Left cardiac atrium (tissue), 4 donors: Measurements from ENCODE around the gene INTS7. TPM values are rescaled to one million over a fixed set of nuclear protein-coding genes. Genes with fewer than 3 reads are reported as not detected.

ENCODE experiments used
- ATAC-seq, 2 donors: fragments of 200-7000 bp; cut with Tn5 transposase; one replicate each; pipeline ENCODE4 v1.9.1; 2020; ENCODE audit warnings: mild to moderate bottlenecking in 2 of 2, moderate library complexity in 2 of 2
- DNase-seq: peaks from one replicate; pipeline ENCODE4 v3.0.0-alpha.2; 2020
- intact Hi-C, 2 donors: fragments of 100-400 bp; cut with DNase I; formaldehyde crosslinking; loops; one replicate each; pipeline versions ENCODE4 v1.14.1 to v1.15.1; 2022 to 2023
- microRNA-seq, 2 donors: library from miRNA; unstranded; fragments of <30 nt; microRNA quantifications; one replicate each; pipeline ENCODE4 v1.2.0, GENCODE V29; 2020
- total RNA-seq, 2 donors: library from RNA; stranded (reverse); fragmentation: NEBNext Ultra II Directional; extraction: Animal tissue kit (Norgen Biotek cat#: 25700); gene quantifications; one replicate each; pipeline ENCODE4 v1.2.1, GENCODE V29; 2021
- donor health status: DM: no; HTN: yes; CAD: no.
- donor health status: DM: no; HTN: yes; CAD: no; lungs with severe emphysema.
- donor health status: DM: yes; HTN: yes; CAD: no.
- donor health status: Dilated cardiomyopathy.

The INTS7 gene
- total RNA-seq, 2 donors from 2014 or later, result 8.1 to 10.2 TPM

- no peak for ATAC-seq
- no peak for DNase-seq
- intact Hi-C loops, result no loop called here
These were observed 141.0 kb downstream of the INTS7 start for GRCh38 chr1:211894312-211894711.

- ATAC-seq, result no peak
- intact Hi-C loops, result no loop called here
- no peak for DNase-seq
These were observed 142.1 kb downstream of the INTS7 start for GRCh38 chr1:211893260-211893659.

- ATAC-seq, result no peak
- no peak for DNase-seq
- intact Hi-C loops, result no loop called here
These were observed 142.8 kb downstream of the INTS7 start for GRCh38 chr1:211892577-211892976.

GRCh38 chr1:211891708-211892107 lies 143.6 kb downstream of the INTS7 start:
- intact Hi-C loops, result no loop called here
- DNase-seq, result no peak
- ATAC-seq, result no peak

Small RNAs within 50 kb of the gene (microRNA-seq; reads per million reads assigned to microRNA genes)
- 0 reads per million in 2 donors for gene MIR3122

Other genes with a start within 250 kb of the INTS7 start
- gene LPGAT1, start 204.8 kb downstream of the INTS7 start, total RNA-seq, result 10 to 100 TPM; 37.4 to 45.9 TPM
- 1 to 10 TPM in 1 of 2 donors, under 1 TPM in 1; 0.71 to 3.9 TPM for gene DTL, start 191 bp upstream of the INTS7 start, total RNA-seq
- 10 to 100 TPM; 68.4 to 69.0 TPM for gene PPP2R5A, start 249.9 kb upstream of the INTS7 start, total RNA-seq